Measurements from ENCODE around the gene USP37.

Gene USP37

GRCh38 chr2:218478544-218478943 lies 89.6 kb downstream of the USP37 start:
- no peaks in the 10 kb centered on the region for H3K27me3 ChIP-seq (ENCODE audit: control insufficient read depth in 1 of 2, insufficient read depth in 1 of 2, low read length in 2 of 2)
- H3K4me1 ChIP-seq (ENCODE audit: control insufficient read depth, insufficient read depth, low read depth, low read length) = no peaks in the 10 kb centered on the region
- H3K27ac ChIP-seq (ENCODE audit: low read length, poor library complexity, severe bottlenecking) = no peak overlapping the region
- no peak overlapping the region for H2AFZ ChIP-seq (ENCODE audit: low read depth, low read length)
- H3K4me2 ChIP-seq (ENCODE audit: low read length, poor library complexity, severe bottlenecking) = no peak overlapping the region
- peaks cover 10 to 59% of the 10 kb centered on the region in 2 experiments for H3K36me3 ChIP-seq (ENCODE audit: control insufficient read depth in 1 of 2, insufficient read depth in 2 of 2, low read depth in 1 of 2, low read length in 2 of 2)
- H4K91ac ChIP-seq (ENCODE audit: low read length) = no peak overlapping the region
- peaks cover 6% of the 10 kb centered on the region for H3K79me1 ChIP-seq (replicated peaks; ENCODE audit: low read length, poor library complexity, severe bottlenecking)
- no peak for DNase-seq
- H3K23ac ChIP-seq (ENCODE audit: low read length in 2 of 2) = no peak overlapping the region
- WGBS = 100% methylated on average over 2 of the region's 2 CpGs
- no peaks in the 10 kb centered on the region for H3K9me3 ChIP-seq (ENCODE audit: control insufficient read depth, low read length)
- H2BK120ac ChIP-seq (ENCODE audit: low read depth, low read length) = no peak overlapping the region
- no peak overlapping the region for H4K8ac ChIP-seq (ENCODE audit: low read length)
- no peak overlapping the region for H3K18ac ChIP-seq (ENCODE audit: low read depth in 1 of 2, low read length in 2 of 2)
- no peak overlapping the region for H3K14ac ChIP-seq (ENCODE audit: low read length in 2 of 2)
- no peak overlapping the region for H2BK5ac ChIP-seq (ENCODE audit: low read depth, low read length, poor library complexity, severe bottlenecking)
- H3K4me3 ChIP-seq (ENCODE audit: insufficient read depth in 1 of 2, low read depth in 1 of 2, low read length in 2 of 2) = no peak overlapping the region
- H2AK5ac ChIP-seq (ENCODE audit: low read length, severe bottlenecking) = no peak overlapping the region
- H3K4ac ChIP-seq (ENCODE audit: low read depth in 1 of 2, low read length in 2 of 2) = no peak overlapping the region
- no peak overlapping the region for H2BK12ac ChIP-seq (ENCODE audit: low read length in 2 of 2)
- no peak overlapping the region for H3K9ac ChIP-seq (ENCODE audit: low read length)
- no peak overlapping the region for H2BK15ac ChIP-seq (ENCODE audit: low read depth, poor library complexity, severe bottlenecking)

DNA sequence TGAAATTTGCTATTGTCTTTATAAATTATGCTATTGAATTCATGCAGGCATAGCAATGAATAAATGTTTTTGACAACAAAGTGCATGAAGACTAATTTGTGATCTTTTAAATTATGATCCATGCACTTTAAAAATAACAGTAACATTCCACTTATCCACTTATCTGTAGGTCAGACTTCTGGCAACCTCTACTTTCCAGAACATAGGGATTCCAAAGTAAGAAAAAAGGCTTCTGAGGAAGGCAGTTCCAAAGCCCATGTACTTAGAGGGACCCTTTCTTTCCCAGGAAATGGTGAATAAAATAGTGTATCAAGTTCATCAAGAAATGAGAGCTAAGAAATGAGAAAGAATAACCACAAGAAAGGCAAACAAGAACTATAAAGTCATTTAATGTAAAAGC lies 90.9 kb downstream of the USP37 start:
- no peak overlapping the region for H2BK5ac ChIP-seq (ENCODE audit: low read depth, low read length, poor library complexity, severe bottlenecking)
- H3K9me3 ChIP-seq (ENCODE audit: control insufficient read depth, low read length) = no peaks in the 10 kb centered on the region
- no peak overlapping the region for H3K4me2 ChIP-seq (ENCODE audit: low read length, poor library complexity, severe bottlenecking)
- no peak overlapping the region for H4K91ac ChIP-seq (ENCODE audit: low read length)
- H2BK15ac ChIP-seq (ENCODE audit: low read depth, poor library complexity, severe bottlenecking) = no peak overlapping the region
- no peaks in the 10 kb centered on the region for H3K27me3 ChIP-seq (ENCODE audit: control insufficient read depth in 1 of 2, insufficient read depth in 1 of 2, low read length in 2 of 2)
- no peak overlapping the region for H3K4me3 ChIP-seq (ENCODE audit: insufficient read depth in 1 of 2, low read depth in 1 of 2, low read length in 2 of 2)
- H2AK5ac ChIP-seq (ENCODE audit: low read length, severe bottlenecking) = no peak overlapping the region
- no peak overlapping the region for H4K8ac ChIP-seq (ENCODE audit: low read length)
- peaks cover 6% of the 10 kb centered on the region for H3K79me1 ChIP-seq (replicated peaks; ENCODE audit: low read length, poor library complexity, severe bottlenecking)
- no peak overlapping the region for H3K9ac ChIP-seq (ENCODE audit: low read length)
- no peaks in the 10 kb centered on the region for H3K4me1 ChIP-seq (ENCODE audit: control insufficient read depth, insufficient read depth, low read depth, low read length)
- H2BK120ac ChIP-seq (ENCODE audit: low read depth, low read length) = no peak overlapping the region
- no peak overlapping the region for H2AFZ ChIP-seq (ENCODE audit: low read depth, low read length)
- no peak overlapping the region for H3K27ac ChIP-seq (ENCODE audit: low read length, poor library complexity, severe bottlenecking)
- no peak overlapping the region for H3K18ac ChIP-seq (ENCODE audit: low read depth in 1 of 2, low read length in 2 of 2)
- no peak for DNase-seq
- H3K23ac ChIP-seq (ENCODE audit: low read length in 2 of 2) = no peak overlapping the region
- H3K36me3 ChIP-seq (ENCODE audit: control insufficient read depth in 1 of 2, insufficient read depth in 2 of 2, low read depth in 1 of 2, low read length in 2 of 2) = peaks cover 10 to 51% of the 10 kb centered on the region in 2 experiments
- H2BK12ac ChIP-seq (ENCODE audit: low read length in 2 of 2) = no peak overlapping the region
- no peak overlapping the region for H3K14ac ChIP-seq (ENCODE audit: low read length in 2 of 2)
- no peak overlapping the region for H3K4ac ChIP-seq (ENCODE audit: low read depth in 1 of 2, low read length in 2 of 2)

GRCh38 chr2:218476676-218477075 lies 91.5 kb downstream of the USP37 start:
- H3K36me3 ChIP-seq (ENCODE audit: control insufficient read depth in 1 of 2, insufficient read depth in 2 of 2, low read depth in 1 of 2, low read length in 2 of 2) = peaks cover 8 to 48% of the 10 kb centered on the region in 2 experiments
- H3K4me1 ChIP-seq (ENCODE audit: control insufficient read depth, insufficient read depth, low read depth, low read length) = no peaks in the 10 kb centered on the region
- H2BK12ac ChIP-seq (ENCODE audit: low read length in 2 of 2) = no peak overlapping the region
- WGBS = 91% methylated on average over 3 of the region's 3 CpGs
- H4K8ac ChIP-seq (ENCODE audit: low read length) = no peak overlapping the region
- H3K4ac ChIP-seq (ENCODE audit: low read depth in 1 of 2, low read length in 2 of 2) = no peak overlapping the region
- H2AFZ ChIP-seq (ENCODE audit: low read depth, low read length) = no peak overlapping the region
- H2BK15ac ChIP-seq (ENCODE audit: low read depth, poor library complexity, severe bottlenecking) = no peak overlapping the region
- no peak overlapping the region for H3K23ac ChIP-seq (ENCODE audit: low read length in 2 of 2)
- H3K18ac ChIP-seq (ENCODE audit: low read depth in 1 of 2, low read length in 2 of 2) = no peak overlapping the region
- DNase-seq = peak; percentile 56
- H2BK5ac ChIP-seq (ENCODE audit: low read depth, low read length, poor library complexity, severe bottlenecking) = no peak overlapping the region
- peak overlapping the region; percentile 58 for H3K9ac ChIP-seq (ENCODE audit: low read length)
- H3K9me3 ChIP-seq (ENCODE audit: control insufficient read depth, low read length) = no peaks in the 10 kb centered on the region
- H4K91ac ChIP-seq (ENCODE audit: low read length) = no peak overlapping the region
- no peaks in the 10 kb centered on the region for H3K27me3 ChIP-seq (ENCODE audit: control insufficient read depth in 1 of 2, insufficient read depth in 1 of 2, low read length in 2 of 2)
- no peak overlapping the region for H2AK5ac ChIP-seq (ENCODE audit: low read length, severe bottlenecking)
- peaks cover 7% of the 10 kb centered on the region for H3K79me1 ChIP-seq (replicated peaks; ENCODE audit: low read length, poor library complexity, severe bottlenecking)
- no peak overlapping the region for H3K27ac ChIP-seq (ENCODE audit: low read length, poor library complexity, severe bottlenecking)
- H2BK120ac ChIP-seq (ENCODE audit: low read depth, low read length) = no peak overlapping the region
- no peak overlapping the region for H3K14ac ChIP-seq (ENCODE audit: low read length in 2 of 2)
- H3K4me3 ChIP-seq (ENCODE audit: insufficient read depth in 1 of 2, low read depth in 1 of 2, low read length in 2 of 2) = no peak overlapping the region
- no peak overlapping the region for H3K4me2 ChIP-seq (ENCODE audit: low read length, poor library complexity, severe bottlenecking)

DNA sequence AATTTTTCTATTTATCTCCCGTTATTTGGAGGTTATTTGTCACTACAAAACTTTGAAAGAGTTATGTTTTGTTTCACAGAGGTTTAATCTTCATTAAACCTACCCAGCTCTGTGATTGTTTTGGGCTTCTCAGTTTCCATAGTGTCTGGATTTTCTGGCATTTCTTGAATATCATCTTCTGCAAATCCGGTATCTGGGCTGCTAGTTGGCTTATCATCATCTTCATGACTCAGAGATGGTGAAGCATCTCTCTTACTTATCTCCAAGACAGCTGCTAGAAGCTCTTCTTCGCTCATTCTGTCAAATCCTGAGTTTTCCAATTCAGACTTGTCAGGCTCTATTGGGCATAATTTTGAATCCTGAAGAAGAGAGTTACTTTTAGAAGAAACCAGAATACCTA lies 93.6 kb downstream of the USP37 start:
- Histone ChIP-seq H2BK15ac (ENCODE audit: low read depth, poor library complexity, severe bottlenecking) (no peak overlapping the region), H3K4me2 (ENCODE audit: low read length, poor library complexity, severe bottlenecking) (no peak overlapping the region), H3K27ac (ENCODE audit: low read length, poor library complexity, severe bottlenecking) (no peak overlapping the region), H3K4ac (ENCODE audit: low read depth in 1 of 2, low read length in 2 of 2) (no peak overlapping the region), H3K9ac (ENCODE audit: low read length) (peak overlapping the region; percentile 21), H4K91ac (ENCODE audit: low read length) (no peak overlapping the region), H2AFZ (ENCODE audit: low read depth, low read length) (no peak overlapping the region), H3K4me1 (ENCODE audit: control insufficient read depth, insufficient read depth, low read depth, low read length) (no peaks in the 10 kb centered on the region), H3K9me3 (ENCODE audit: control insufficient read depth, low read length) (no peaks in the 10 kb centered on the region), H3K23ac (ENCODE audit: low read length in 2 of 2) (no peak overlapping the region), H3K18ac (ENCODE audit: low read depth in 1 of 2, low read length in 2 of 2) (no peak overlapping the region), H4K8ac (ENCODE audit: low read length) (no peak overlapping the region), H2AK5ac (ENCODE audit: low read length, severe bottlenecking) (no peak overlapping the region), H3K79me1 (replicated peaks; ENCODE audit: low read length, poor library complexity, severe bottlenecking) (peaks cover 7% of the 10 kb centered on the region), H2BK5ac (ENCODE audit: low read depth, low read length, poor library complexity, severe bottlenecking) (no peak overlapping the region), H3K36me3 (ENCODE audit: control insufficient read depth in 1 of 2, insufficient read depth in 2 of 2, low read depth in 1 of 2, low read length in 2 of 2) (peaks cover 8 to 36% of the 10 kb centered on the region in 2 experiments), H3K4me3 (ENCODE audit: insufficient read depth in 1 of 2, low read depth in 1 of 2, low read length in 2 of 2) (no peak overlapping the region), H3K27me3 (ENCODE audit: control insufficient read depth in 1 of 2, insufficient read depth in 1 of 2, low read length in 2 of 2) (no peaks in the 10 kb centered on the region), H2BK120ac (ENCODE audit: low read depth, low read length) (no peak overlapping the region), H3K14ac (ENCODE audit: low read length in 2 of 2) (no peak overlapping the region), H2BK12ac (ENCODE audit: low read length in 2 of 2) (no peak overlapping the region)
- 100% methylated on average over 1 of the region's 3 CpGs for WGBS
- no peak for DNase-seq

Measured in mesenchymal stem cell (in vitro differentiated cells and primary cell).